ENCODE data around the gene UMODL1.

The UMODL1 gene

DNA sequence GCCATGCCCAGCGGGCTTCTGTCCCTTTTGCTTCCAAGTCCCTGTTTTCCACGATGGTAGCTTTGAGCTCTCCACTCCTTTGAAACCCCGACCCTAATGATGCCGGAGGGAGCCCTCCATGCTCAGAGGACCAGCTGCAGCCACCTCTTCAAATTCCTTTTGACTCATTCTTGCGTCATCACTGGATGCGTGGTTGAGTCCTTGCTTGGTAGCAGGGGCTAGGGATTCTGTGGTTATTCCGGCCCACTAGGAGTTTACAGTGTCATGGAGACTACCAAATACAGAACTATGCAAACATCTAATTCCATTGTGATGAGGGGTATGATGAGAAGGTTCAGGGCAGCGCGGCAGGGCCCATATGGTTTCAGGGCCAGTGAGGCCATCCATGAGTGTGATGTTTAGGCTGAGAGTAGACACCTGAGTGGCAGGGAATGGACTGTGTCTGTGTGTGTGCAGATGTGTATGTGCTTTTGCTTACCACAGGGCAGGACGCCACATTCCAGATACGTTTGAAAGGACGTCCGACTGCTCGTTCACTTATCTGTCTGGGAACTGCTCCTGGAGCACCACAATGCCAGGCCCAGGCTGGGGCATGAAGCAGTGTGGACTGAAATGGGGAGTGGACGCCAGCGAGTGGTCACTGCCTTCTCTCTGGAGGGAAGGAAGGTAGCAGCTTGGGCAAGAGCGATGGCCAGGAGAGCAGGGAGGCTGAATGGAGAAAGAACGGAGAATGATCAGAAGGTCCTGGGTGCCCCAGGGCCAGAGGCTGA lies 30.5 kb upstream of the UMODL1 start:
- TF ChIP-seq, protein P1, sequence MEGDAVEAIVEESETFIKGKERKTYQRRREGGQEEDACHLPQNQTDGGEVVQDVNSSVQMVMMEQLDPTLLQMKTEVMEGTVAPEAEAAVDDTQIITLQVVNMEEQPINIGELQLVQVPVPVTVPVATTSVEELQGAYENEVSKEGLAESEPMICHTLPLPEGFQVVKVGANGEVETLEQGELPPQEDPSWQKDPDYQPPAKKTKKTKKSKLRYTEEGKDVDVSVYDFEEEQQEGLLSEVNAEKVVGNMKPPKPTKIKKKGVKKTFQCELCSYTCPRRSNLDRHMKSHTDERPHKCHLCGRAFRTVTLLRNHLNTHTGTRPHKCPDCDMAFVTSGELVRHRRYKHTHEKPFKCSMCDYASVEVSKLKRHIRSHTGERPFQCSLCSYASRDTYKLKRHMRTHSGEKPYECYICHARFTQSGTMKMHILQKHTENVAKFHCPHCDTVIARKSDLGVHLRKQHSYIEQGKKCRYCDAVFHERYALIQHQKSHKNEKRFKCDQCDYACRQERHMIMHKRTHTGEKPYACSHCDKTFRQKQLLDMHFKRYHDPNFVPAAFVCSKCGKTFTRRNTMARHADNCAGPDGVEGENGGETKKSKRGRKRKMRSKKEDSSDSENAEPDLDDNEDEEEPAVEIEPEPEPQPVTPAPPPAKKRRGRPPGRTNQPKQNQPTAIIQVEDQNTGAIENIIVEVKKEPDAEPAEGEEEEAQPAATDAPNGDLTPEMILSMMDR (IDR thresholded peaks at IDR 0.05) = no peak

DNA sequence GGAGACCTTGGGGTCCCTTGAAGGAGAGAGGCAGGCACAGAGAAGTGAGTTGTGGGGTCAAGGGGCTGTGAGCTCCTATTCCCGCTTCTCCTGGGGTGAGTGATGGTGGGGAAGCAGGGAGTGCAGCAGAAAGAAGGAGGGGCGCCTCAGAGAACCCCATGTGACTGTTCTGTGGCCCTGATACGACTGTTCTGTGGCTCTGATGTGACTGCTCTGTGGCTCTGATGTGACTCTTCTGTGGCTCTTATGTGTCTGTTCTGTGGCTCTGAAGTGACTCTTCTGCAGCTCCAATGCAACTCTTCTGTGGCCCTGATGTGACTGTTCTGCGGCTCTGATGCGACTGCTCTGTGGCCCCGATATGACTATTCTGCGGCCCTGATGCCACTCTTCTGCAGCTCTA lies 29.9 kb upstream of the UMODL1 start:
- TF ChIP-seq, protein P1 (IDR thresholded peaks at IDR 0.05) = no peak

DNA sequence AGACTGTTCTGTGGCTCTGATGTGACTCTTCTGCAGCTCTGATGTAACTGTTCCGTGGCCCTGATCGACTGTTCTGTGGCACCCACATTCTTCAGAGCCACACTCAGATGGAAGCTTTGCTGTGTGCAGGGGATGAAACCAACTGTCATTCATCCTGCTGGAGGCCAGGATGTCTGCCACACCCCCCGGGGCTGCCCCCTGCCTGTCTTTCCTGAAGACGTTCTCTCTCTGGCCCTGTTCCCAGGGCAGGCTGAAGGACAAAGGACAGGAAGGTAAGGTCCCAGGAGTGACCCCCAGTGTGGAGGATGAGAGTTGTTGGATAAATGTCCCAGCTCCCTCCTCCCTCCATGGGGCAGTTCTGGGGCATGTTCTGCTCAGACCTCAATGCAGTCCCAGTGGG lies 29.4 kb upstream of the UMODL1 start:
- TF ChIP-seq, protein P1 (IDR thresholded peaks at IDR 0.05) = no peak

DNA sequence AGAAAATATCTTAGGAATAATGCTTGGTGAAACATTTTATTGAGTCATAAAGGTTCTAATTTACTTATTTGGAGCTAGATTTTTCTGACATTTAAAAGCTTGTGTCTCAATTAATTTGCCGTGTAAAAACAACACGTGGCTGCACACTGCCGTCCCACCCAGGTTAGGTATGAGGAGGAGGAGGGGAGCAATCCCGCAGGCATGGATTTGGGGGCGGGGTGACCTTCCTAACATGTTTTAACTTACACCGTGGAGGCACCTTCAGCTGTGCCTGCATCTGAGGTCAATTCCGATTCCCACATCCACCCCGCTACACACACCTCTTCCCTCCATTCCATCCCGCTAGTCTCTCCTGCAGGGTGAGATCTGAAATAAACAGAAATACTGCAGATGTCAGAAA lies 28.5 kb upstream of the UMODL1 start:
- TF ChIP-seq, protein P1 (IDR thresholded peaks at IDR 0.05) = no peak

DNA sequence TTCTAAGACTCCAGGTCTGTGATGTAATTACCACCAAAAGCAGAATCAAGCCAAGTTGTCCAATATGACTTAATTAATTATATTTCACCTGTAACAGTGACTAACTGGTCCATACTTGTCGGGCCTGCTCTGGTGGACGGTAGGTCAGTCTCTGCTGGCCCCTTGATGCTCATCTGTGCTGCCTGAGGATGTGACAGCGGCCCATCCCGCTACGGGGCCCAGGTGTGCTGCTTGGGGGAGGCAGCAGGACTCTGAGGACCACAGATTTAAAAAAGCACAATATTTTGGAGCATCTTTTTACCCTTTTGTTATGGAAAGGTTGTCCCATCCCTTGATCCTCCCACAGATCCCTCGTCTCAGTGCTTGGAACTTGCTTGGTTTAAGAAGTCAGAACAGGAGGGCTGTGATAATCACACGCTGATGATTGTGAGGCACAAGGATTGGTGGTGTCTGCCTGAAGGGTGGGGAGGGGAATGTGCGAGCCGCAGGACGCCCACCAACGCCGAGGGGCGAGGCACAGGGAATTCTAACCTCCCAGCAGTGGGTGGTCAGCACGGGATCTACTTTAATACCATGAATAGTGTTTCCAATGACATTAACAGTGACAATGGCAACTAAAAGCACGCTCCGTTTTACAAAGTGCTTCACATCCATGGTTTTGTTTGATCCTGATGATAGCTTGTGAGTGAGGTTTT lies 27.8 kb upstream of the UMODL1 start:
- TF ChIP-seq, protein P1 (IDR thresholded peaks at IDR 0.05) = no peak

DNA sequence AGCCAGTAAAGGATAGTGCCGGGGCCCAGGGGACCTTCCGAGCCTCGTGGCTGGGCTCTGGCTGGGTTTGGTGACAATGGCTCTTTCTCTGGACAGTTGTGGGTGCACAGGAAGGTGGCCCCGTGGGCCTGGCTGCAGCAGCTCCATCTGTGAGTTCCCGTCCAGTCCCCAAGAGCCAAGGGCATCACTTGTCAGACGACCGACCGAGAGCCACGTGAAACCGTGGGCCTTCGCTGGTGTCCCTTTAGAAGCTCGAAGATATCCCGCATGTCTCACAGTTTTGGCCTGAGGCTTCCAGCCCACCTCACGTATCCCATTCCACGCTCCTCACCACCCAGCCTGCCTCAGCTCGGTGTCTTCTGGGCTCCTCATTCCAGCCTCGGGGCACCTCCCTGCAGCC lies 27.2 kb upstream of the UMODL1 start:
- TF ChIP-seq, protein P1 (IDR thresholded peaks at IDR 0.05) = no peak

DNA sequence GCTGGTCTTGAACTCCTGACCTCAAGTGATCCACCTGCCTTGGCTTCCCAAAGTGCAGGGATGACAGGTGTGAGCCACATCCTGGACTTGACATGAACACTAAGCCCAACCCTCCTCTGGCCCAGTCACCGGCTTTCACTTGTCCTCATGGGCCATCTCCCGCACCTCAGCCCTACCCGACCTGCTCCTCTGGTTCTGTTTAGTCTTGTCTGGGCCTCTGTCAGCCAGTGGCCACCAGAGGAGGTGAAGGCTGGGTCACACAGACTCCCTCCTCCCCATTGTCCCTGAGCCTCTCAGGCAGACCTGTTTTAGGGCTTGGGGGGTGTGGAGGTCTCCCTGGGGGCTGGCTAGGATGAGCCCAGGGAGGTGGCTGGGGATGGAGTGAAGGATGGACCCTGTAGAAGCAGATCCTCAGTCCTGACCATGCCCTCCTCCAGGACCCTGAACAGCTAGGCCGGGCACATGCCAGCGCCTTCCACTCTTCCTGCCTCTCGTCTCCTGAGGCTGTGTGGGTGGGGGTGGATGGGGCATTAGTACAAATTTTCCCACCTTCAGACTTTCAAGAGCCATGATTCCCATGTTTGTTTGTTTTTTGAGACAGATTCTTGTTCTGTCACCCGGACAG lies 26.1 kb upstream of the UMODL1 start:
- TF ChIP-seq, protein P1 (IDR thresholded peaks at IDR 0.05) = no peak

All from LNCAP (cell line).